H1 (cell line): ENCODE measurements around the gene SLC15A2. TPM values are rescaled to one million over a fixed set of nuclear protein-coding genes. Genes with fewer than 3 reads are reported as not detected.
A peak's percentile ranks its signal among the peaks of the same experiment; 100 is the strongest.

Experiments used
- CTCF ChIA-PET: fragments of 300-600 bp; sonication (Branson Sonifier 250); formaldehyde crosslinking; loops from one replicate; lab custom pipeline; 2021; ENCODE audit not compliant: partially characterized antibody; lab: Charles Lee
- POLR2A ChIA-PET: fragments of 300-600 bp; sonication (Branson Sonifier 250); formaldehyde crosslinking; loops from one replicate; lab custom pipeline; 2021; ENCODE audit warnings: inconsistent platforms; ENCODE audit not compliant: partially characterized antibody; lab: Charles Lee
- DNase-seq, 2 experiments: peaks; one replicate each; pipeline versions ENCODE4 v3.0.0 to v3.0.0-alpha.2; 2010 to 2022; ENCODE audit warnings: low spot score in 2 of 2, low read depth in 1 of 2, mixed read lengths in 1 of 2
- FAIRE-seq: peaks from 2 replicates; lab custom pipeline; 2011; peaks lifted over from hg19 to GRCh38; lab: Jason Lieb, UNC
- H2AFZ ChIP-seq: 2 replicates; pipeline ENCODE4 v1.8.1; 2012; ENCODE audit warnings: low read length, inconsistent platforms
- H2AK5ac ChIP-seq: 2 replicates; pipeline ENCODE4 v1.6.1; 2013; ENCODE audit warnings: low read depth, low read length
- H2BK120ac ChIP-seq: replicated peaks from 2 replicates; pipeline ENCODE3; 2013; ENCODE audit warnings: low read depth, low read length, inconsistent platforms
- H2BK12ac ChIP-seq: 2 replicates; pipeline ENCODE4 v1.6.1; 2013; ENCODE audit warnings: low read depth, low read length
- H2BK15ac ChIP-seq: 2 replicates; pipeline ENCODE4 v1.6.1; 2013; ENCODE audit warnings: low read length
- H2BK20ac ChIP-seq: 2 replicates; pipeline ENCODE4 v1.6.1; 2013; ENCODE audit warnings: low read length
- H2BK5ac ChIP-seq: 2 replicates; pipeline ENCODE4 v1.6.1; 2013; ENCODE audit warnings: low read depth, low read length
- H3K14ac ChIP-seq: 2 replicates; pipeline ENCODE4 v1.6.1; 2013; ENCODE audit warnings: inconsistent platforms; ENCODE audit not compliant: insufficient read length
- H3K18ac ChIP-seq: 2 replicates; pipeline ENCODE4 v1.6.1; 2013; ENCODE audit warnings: low read length; ENCODE audit errors: extremely low read depth
- H3K23ac ChIP-seq: 2 replicates; pipeline ENCODE4 v1.6.1; 2013; ENCODE audit warnings: inconsistent platforms; ENCODE audit not compliant: insufficient read length
- H3K23me2 ChIP-seq: 2 replicates; pipeline ENCODE4 v1.6.1; 2013; ENCODE audit warnings: low read depth, low read length
- H3K27ac ChIP-seq: 2 replicates; pipeline ENCODE4 v1.6.1; 2011; ENCODE audit warnings: low read depth, low read length, inconsistent platforms
- H3K27me3 ChIP-seq, 4 experiments: replicated peaks in 1 of 4; 1 replicate in 1 of 4; 2 replicates in 3 of 4; pipeline versions ENCODE4 v1.6.1 to v1.8.1; 2011 to 2013; ENCODE audit warnings: low read length in 3 of 4, mild to moderate bottlenecking in 3 of 4, inconsistent platforms in 2 of 4, mixed read lengths in 2 of 4, moderate library complexity in 1 of 4; ENCODE audit not compliant: control insufficient read depth in 3 of 4, insufficient read depth in 3 of 4; ENCODE audit errors: extremely low read depth in 1 of 4
- H3K36me3 ChIP-seq, 4 experiments: 2 replicates each; pipeline versions ENCODE4 v1.6.1 to v1.8.1; 2011 to 2013; ENCODE audit warnings: mild to moderate bottlenecking in 4 of 4, low read length in 3 of 4, moderate library complexity in 2 of 4, control low read depth in 1 of 4, inconsistent platforms in 1 of 4; ENCODE audit not compliant: insufficient read depth in 4 of 4, control insufficient read depth in 2 of 4
- H3K4ac ChIP-seq: replicated peaks from 2 replicates; pipeline ENCODE3; 2013; ENCODE audit warnings: low read length, low read depth, mixed read lengths, inconsistent platforms; ENCODE audit not compliant: insufficient read length
- H3K4me1 ChIP-seq, 4 experiments: replicated peaks in 1 of 4; 1 replicate in 1 of 4; 2 replicates in 3 of 4; pipeline versions ENCODE4 v1.6.1 to v1.8.1; 2011 to 2013; ENCODE audit warnings: low read length in 3 of 4, inconsistent platforms in 2 of 4, mixed read lengths in 1 of 4; ENCODE audit not compliant: insufficient read depth in 4 of 4, control insufficient read depth in 3 of 4
- H3K4me2 ChIP-seq, 2 experiments: 2 replicates each; pipeline versions ENCODE4 v1.6.1 to v1.8.1; 2011 to 2013; ENCODE audit warnings: low read depth in 2 of 2, low read length in 2 of 2, control low read depth in 1 of 2, inconsistent platforms in 1 of 2, mild to moderate bottlenecking in 1 of 2; ENCODE audit not compliant: insufficient read depth in 1 of 2
- H3K4me3 ChIP-seq, 4 experiments: fragments of 200-600, 300-600 bp in 1 of 4; sonication (generic), shearing (Covaris generic), sonication (Bioruptor Twin) in 1 of 4; 2 replicates each; pipeline versions ENCODE4 v1.5.1 to v1.8.1; 2011 to 2016; ENCODE audit warnings: low read length in 4 of 4, low read depth in 3 of 4, control low read depth in 2 of 4, inconsistent platforms in 2 of 4, mild to moderate bottlenecking in 2 of 4, mixed read lengths in 1 of 4, moderate library complexity in 1 of 4; ENCODE audit not compliant: insufficient read depth in 2 of 4; ENCODE audit errors: extremely low read depth in 1 of 4
- H3K56ac ChIP-seq: replicated peaks from 2 replicates; pipeline ENCODE3; 2013; ENCODE audit warnings: low read depth, mild to moderate bottlenecking, mixed read lengths, low read length, inconsistent platforms; ENCODE audit not compliant: insufficient read length
- H3K79me1 ChIP-seq: 2 replicates; pipeline ENCODE4 v1.6.1; 2013; ENCODE audit warnings: low read depth, low read length, control low read depth
- H3K79me2 ChIP-seq, 2 experiments: 2 replicates each; pipeline versions ENCODE4 v1.6.1 to v1.8.1; 2012 to 2013; ENCODE audit warnings: low read length in 2 of 2, mild to moderate bottlenecking in 2 of 2, inconsistent platforms in 1 of 2; ENCODE audit not compliant: insufficient read depth in 2 of 2, control insufficient read depth in 1 of 2
- H3K9ac ChIP-seq, 4 experiments: replicated peaks in 1 of 4; 1 replicate in 1 of 4; 2 replicates in 3 of 4; pipeline versions ENCODE4 v1.6.1 to v1.8.1; 2011 to 2013; ENCODE audit warnings: low read depth in 3 of 4, low read length in 3 of 4, control low read depth in 2 of 4, mild to moderate bottlenecking in 2 of 4, moderate library complexity in 2 of 4, inconsistent platforms in 1 of 4; ENCODE audit errors: extremely low read depth in 1 of 4
- H3K9me3 ChIP-seq, 2 experiments: 2 replicates each; pipeline versions ENCODE4 v1.6.1 to v1.8.1; 2012 to 2013; ENCODE audit warnings: mild to moderate bottlenecking in 2 of 2, moderate library complexity in 2 of 2, control low read depth in 1 of 2, inconsistent platforms in 1 of 2, low read depth in 1 of 2, low read length in 1 of 2, mixed read lengths in 1 of 2; ENCODE audit not compliant: insufficient read depth in 2 of 2
- H4K20me1 ChIP-seq, 2 experiments: replicated peaks in 1 of 2; 2 replicates each; pipeline versions ENCODE3 to v1.8.1; 2011 to 2013; ENCODE audit warnings: inconsistent platforms in 2 of 2, low read length in 2 of 2, mild to moderate bottlenecking in 1 of 2; ENCODE audit not compliant: insufficient read depth in 2 of 2, control insufficient read depth in 1 of 2
- H4K5ac ChIP-seq: 2 replicates; pipeline ENCODE4 v1.6.1; 2013; ENCODE audit warnings: low read length, low read depth, mixed read lengths, inconsistent platforms; ENCODE audit not compliant: insufficient read length
- H4K8ac ChIP-seq: 2 replicates; pipeline ENCODE4 v1.8.0; 2013; ENCODE audit warnings: mild to moderate bottlenecking, moderate library complexity, low read length, inconsistent platforms; ENCODE audit not compliant: insufficient read depth; ENCODE audit errors: extremely low read depth
- H4K91ac ChIP-seq: replicated peaks from 2 replicates; pipeline ENCODE3; 2013; ENCODE audit warnings: low read length, mixed read lengths, inconsistent platforms; ENCODE audit not compliant: insufficient read length
- NANOG ChIP-seq: IDR thresholded peaks from 2 replicates; pipeline ENCODE4 v1.6.1; 2011; ENCODE audit warnings: low read length, low read depth, mild to moderate bottlenecking, inconsistent platforms; ENCODE audit not compliant: insufficient read depth, poor library complexity, severe bottlenecking
- polyA plus RNA-seq, 7 experiments: library from polyadenylated mRNA; depleted of rRNA in 3 of 7; stranded (reverse) in 5 of 7; unstranded in 2 of 7; fragments of >200 nt in 5 of 7; fragments of 200-250 nt in 2 of 7; gene quantifications; 1 replicate in 5 of 7; 2 replicates in 1 of 7; 4 replicates in 1 of 7; pipeline versions ENCODE4 v1.2.1 to v1.2.3, GENCODE V29; 2011 to 2013; ENCODE audit warnings: missing spikeins in 2 of 7, mixed read lengths in 2 of 7
- total RNA-seq: library from RNA; stranded (reverse); fragmentation: NEBNext Ultra II Directional; extraction: Animal tissue kit (Norgen Biotek cat#: 25700); gene quantifications from 2 replicates; pipeline ENCODE4 v1.2.1, GENCODE V29; 2021

The SLC15A2 gene
- total and polyA plus RNA-seq, 2 of the 8 experiments (the other 6 are each of a cell fraction or from before 2014, with no cell fraction given) = 2.0 to 3.6 TPM

DNA sequence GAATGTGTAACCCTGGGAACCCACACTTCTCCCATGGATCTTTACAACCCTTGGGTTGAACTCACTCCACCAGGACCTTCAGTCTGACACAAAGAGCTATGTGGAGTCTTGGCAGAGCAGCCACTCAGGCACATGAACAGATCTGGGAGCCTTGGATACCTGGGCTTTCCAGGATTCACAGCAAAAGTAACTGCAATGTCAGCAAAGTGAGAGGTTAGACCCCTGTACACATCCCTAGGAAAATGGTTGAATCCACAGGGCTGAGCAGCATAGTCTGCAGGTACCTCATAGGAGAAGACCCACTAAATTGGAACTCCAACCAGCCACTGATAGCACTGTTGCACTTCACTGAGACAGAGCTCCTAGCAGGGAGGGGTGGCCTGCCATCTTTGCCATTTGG lies 68.2 kb downstream of the SLC15A2 start:
- 0 out of 4 replicates have a peak, but pooled peaks cover 0 to 3% of the 10 kb centered on the region in 2 experiments for H3K9me3 ChIP-seq
- H3K27me3 ChIP-seq = no peaks in the 10 kb centered on the region
- H2BK5ac ChIP-seq = no peak overlapping the region
- no peak overlapping the region for H2AK5ac ChIP-seq
- H3K4me2 ChIP-seq = no peak overlapping the region
- H3K14ac ChIP-seq = no peak overlapping the region
- H4K5ac ChIP-seq = no peak overlapping the region
- POLR2A ChIA-PET = interaction anchor here (0.6 to 1.2 kb wide), 2 partner anchors 14 to 15 kb away, joined by 3 read pairs; no protein-coding TSS in a partner anchor
- DNase-seq (no peak), FAIRE-seq (no peak)
- CTCF ChIA-PET = no interaction called here
- no peaks in the 10 kb centered on the region for H4K20me1 ChIP-seq
- H2BK20ac ChIP-seq = 0 out of 2 replicates have a peak overlapping the region, but pooled peaks have one; percentile 32
- H3K23ac ChIP-seq = no peak overlapping the region
- H3K36me3 ChIP-seq = no peaks in the 10 kb centered on the region
- no peak overlapping the region for H2BK12ac ChIP-seq
- H3K4ac ChIP-seq = no peak overlapping the region
- H3K79me2 ChIP-seq = no peaks in the 10 kb centered on the region
- H3K18ac ChIP-seq = no peak overlapping the region
- H3K9ac ChIP-seq = no peak overlapping the region
- no peaks in the 10 kb centered on the region for H3K79me1 ChIP-seq
- no peaks in the 10 kb centered on the region for H3K23me2 ChIP-seq
- H3K56ac ChIP-seq = no peak overlapping the region
- H3K27ac ChIP-seq = no peak overlapping the region
- no peaks in the 10 kb centered on the region for H3K4me1 ChIP-seq
- H4K8ac ChIP-seq = no peak overlapping the region
- H2BK120ac ChIP-seq = no peak overlapping the region
- no peak overlapping the region for H4K91ac ChIP-seq
- H2BK15ac ChIP-seq = no peak overlapping the region
- no peak overlapping the region for H3K4me3 ChIP-seq
- no peak overlapping the region for H2AFZ ChIP-seq
- TF ChIP-seq NANOG = no peak
